ENCODE measurements around the gene ACAP2.
A peak's percentile ranks its signal among the peaks of the same experiment; 100 is the strongest.
"Not testable (repeated sequence)": the region's sequence is repeated elsewhere in the genome, so short reads cannot be mapped to it uniquely, and the experiment has no call there.

Gene ACAP2

DNA sequence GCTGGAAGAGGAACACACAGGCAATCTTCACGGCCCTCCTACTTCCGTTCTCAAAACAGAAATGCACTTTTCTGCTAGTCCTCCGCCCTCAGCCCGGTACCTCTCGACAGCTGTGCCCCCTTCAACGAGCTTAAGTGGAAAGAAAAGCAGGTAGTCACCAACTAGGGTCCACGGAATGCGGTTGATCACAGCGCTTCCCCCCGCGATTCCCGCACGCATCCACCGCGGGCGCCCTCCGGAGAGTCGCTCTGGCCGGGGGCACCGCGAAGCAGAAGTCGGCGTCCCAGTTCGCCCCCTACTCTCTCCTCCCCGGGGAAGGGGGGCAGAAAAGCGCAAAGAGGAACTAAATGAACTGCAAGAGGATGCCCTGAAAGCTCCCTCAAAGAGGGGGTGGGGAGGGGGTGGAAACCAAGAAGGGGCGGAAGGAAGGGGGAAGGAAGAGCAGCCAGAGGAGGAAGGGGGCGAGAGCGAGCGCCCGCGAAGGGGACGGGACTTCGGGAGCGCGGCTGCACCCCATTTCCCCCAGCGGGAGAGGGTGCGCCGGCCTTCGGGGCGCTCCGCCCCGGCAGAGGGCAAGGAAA, 738 bp downstream of the ACAP2 start:
- no peak for DNase-seq (ENCODE audit: low spot score)

DNA sequence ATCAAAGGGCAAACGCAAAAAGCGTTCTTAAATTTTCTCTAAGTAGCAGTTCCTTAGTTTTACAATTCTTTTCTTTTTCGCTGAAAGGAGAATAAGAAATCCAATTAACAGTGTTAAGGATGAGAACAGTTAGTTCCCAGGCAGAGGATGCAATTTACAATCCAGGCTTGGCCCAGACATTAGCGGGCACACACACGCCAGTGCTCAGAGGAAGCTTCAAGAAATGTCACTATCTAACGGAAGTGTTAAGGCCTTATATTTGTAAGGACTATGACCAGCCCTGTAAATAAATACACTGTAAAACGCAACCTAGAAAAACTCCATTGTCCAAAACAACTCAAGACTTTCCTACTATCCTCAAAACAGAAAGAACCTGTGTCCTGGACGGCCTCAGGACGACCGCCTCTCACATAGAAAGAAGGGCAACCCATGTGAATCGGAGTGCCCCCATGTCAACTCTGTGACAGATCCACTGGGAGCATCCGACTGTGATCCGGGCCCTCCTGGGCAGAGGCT, 1.3 kb downstream of the ACAP2 start:
- DNase-seq (ENCODE audit: low spot score) = peak; percentile 45

DNA sequence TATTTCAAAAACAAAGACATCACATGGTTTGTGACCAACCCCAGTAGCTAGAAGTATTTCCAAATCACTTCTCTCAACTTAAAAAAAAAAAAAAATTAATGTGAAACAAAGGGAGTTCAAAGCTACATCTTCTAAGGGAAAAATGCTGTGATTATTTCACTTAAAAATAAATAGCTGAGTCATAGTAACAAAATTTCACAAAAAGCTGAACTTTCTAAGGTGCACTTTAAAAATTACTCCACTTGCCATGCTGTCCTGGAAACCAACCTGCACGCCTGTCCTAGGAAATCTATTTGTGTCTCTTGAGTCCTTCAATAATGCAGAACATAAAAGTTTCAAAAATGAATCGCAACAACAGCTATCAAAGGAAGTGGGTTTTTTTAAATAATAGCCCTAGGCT, 1.8 kb downstream of the ACAP2 start:
- DNase-seq (ENCODE audit: low spot score) = no peak

DNA sequence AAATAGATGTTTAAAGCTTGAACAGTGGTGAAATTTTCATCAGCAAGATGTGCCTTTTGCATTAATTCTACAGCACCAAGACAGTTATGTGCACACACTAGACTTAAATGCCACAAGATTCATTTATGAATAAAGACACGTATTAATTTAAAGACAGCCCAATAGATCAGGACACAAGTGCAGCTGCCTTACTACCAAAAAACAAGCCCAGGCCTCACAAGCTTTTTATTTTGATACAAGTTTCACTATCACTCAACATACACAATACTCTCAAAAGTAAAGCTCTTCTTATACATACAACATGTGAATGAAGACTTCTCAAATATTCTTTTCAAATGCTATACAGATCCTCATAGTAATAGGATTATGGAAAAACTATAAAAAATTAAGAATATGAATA, 2.4 kb downstream of the ACAP2 start:
- DNase-seq (ENCODE audit: low spot score) = no peak

DNA sequence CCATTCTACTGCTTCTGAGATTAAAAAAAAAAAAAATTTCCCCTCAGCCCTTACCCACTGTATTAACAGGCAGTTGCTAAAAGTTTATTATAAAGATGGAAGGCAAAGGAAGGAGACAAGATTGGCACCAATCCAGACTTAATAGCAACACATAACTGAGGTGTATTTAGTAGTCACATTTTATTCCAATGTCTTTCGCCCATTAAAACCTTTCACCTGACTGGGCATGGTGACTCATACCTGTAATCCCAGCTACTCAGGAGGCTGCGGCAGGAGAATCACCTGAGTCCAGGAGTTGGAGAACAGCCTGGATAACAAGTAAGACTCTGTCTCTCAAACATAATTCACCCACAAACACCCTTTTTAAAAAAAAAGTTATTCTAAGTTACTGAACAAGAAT, 4.4 kb downstream of the ACAP2 start:
- DNase-seq (ENCODE audit: low spot score) = peak; percentile 71

DNA sequence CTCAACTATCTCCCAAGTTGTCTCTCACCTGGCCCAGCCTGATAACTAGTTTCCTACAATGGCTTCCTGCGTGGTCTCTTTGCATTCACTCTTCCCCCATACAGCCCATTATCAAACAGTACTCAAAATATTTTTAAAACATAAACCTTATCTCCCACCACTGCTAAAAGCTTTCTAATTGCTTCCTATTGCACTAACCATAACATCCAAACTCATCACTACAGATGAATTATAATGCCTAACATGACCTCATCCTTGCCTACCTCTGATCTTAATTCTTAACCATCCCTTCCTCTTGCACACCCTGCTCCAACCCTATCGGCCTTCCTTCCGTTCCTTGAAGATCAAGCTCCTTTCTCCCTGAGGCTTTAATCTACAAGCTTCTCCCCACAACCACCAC, 17.0 kb downstream of the ACAP2 start:
- DNase-seq (ENCODE audit: low spot score) = no peak

DNA sequence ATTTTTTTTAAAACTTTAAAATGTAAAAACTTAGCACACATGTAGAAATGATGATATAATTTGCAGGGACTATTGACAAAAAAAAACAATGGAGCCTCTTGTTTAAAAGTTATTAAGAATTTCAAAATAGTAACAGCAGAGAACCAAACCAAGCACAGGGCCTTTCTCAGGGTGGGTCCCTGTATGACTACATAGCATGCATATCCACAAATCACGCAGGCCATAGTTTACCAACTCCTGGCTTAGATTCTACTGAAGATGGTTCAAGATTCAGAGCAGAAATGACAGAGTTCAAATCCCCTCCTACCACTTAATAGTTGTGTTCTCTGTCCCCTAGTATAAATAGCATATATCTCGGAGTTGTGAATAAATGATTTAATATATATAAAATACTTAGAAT, 19.0 kb downstream of the ACAP2 start:
- no peak for DNase-seq (ENCODE audit: low spot score)

DNA sequence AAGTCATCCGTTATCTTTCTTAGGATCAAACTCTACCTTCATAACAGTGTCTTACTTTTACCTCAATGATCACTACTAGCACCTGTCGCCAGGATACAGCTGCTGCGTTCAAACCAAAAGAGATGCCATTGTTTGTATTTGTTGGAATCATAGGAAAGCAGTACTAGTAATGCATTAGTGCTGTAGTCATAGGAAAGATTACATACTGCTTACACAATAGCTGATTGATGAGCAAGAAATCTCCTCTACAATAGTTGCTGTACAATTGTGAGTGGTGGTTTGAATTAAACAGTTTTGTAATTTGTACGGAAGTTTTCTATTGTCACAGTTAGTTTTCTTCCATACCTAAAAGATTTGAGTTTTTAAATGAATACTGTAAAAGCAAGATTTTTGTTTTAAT, 21.4 kb downstream of the ACAP2 start:
- DNase-seq (ENCODE audit: low spot score) = no peak

DNA sequence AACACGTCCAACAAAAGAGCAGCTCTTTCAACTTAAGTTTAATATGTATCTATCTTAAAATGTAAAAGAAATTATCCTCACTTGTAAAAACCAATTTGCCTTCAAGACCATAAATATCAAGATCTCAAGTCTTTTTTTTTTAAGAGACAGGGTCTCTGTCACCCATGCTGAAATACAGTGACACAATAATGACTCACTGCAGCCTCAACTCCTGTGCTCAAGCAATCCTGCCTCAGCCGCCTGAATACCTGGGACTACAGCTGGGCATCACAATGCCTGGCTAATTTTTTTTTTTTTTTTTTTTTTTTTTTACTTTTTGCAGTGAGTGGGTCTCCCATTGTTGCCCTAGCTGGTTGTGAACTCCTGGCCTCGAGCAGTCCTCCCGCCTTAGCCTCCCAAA, 26.0 kb downstream of the ACAP2 start:
- DNase-seq (ENCODE audit: low spot score) = no peak

DNA sequence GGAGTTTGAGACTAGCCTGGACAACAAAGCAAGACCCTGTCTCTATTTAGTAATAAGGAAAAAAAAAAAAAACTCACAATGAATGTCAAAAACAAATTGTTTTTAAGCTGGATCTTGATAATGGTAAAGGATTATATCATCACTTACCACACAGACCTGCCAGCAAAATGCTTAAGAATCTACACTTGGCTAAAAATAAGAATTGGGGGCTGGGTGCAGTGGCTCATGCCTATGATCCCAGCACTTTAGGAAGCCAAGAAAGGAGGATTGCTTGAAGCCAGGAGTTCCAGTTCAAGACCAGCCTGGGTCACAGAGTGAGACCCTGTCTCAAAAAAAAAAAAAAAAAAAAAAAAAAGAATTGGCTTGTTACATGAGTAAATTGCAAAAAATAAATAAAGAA, 31.0 kb downstream of the ACAP2 start:
- DNase-seq (ENCODE audit: low spot score) = no peak

DNA sequence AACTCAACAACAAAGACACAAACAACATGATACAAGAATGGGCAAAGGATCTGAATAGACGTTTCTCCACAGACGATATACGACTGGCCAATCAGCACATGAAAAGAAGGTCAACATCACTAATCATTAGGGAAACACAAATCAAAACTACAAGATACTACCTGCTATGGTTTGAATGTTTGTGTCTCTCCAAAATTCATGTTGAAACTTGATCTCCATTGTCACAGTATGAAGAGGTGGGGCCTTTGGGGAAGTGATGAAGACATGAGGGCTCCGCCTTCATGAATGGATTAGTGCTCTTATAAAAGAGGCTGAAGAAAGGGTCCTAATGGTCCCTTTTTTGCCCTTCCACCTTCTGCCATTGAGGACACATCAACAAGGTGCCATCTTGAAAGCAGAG, 32.3 kb downstream of the ACAP2 start:
- DNase-seq (ENCODE audit: low spot score) = no peak

DNA sequence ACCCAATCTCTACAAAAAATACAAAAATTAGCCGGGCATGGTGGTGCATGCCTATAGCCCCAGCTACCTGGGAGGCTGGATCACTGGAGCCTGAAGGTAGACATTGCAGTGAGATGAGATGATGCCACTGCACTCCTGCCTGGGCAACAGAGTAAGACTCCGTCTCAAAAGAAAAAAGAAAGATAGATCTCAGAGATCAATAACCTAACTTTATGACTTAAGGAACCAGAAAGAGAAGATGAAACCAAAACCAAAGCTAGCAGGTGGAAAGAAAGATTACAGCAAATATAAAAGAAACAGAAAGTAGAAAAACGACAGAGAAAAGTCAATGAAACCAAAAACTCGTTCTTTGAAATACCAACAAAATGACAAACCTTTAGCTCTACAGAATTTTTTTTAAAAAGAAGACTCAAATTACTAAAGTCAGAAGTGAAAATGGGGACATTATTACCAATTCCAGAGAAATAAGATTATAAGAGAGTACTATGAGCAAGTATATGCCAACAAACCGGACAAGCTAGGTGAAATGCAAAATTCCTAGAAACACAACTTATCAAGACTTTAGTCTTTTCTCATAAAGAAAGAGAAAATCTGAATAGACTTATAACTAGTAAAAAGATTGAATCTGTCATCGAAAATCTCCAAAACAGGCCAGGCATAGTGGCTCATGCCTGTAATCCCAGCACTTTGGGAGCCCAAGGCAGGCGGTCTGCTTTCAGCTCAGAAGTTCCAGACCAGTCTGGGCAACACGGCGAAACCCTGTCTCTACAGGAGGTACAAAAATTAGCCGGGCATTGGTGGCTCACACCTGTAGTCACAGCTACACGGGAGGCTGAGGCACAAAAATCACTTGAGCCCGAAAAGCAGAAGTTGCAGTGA, 35.0 kb downstream of the ACAP2 start:
- DNase-seq (ENCODE audit: low spot score) = no peak

DNA sequence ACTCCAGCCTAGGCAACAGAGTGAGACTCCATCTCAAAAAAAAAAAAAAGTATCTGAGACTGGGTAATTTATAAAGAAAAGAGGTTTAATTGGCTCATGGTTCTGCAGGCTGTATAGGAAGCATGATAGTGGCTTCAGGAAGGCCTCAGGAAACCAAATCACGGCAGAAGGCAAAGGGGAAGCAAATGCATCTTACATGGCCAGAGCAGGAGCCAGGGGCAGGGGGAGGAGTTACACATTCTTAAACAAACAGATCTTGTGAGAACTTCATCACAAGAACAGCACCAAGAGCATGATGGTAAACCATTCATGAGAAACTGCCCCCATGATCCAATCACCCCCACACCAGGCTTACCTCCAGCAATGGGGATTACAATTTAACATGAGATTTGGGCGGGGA, 37.2 kb downstream of the ACAP2 start:
- DNase-seq (ENCODE audit: low spot score) = no peak

DNA sequence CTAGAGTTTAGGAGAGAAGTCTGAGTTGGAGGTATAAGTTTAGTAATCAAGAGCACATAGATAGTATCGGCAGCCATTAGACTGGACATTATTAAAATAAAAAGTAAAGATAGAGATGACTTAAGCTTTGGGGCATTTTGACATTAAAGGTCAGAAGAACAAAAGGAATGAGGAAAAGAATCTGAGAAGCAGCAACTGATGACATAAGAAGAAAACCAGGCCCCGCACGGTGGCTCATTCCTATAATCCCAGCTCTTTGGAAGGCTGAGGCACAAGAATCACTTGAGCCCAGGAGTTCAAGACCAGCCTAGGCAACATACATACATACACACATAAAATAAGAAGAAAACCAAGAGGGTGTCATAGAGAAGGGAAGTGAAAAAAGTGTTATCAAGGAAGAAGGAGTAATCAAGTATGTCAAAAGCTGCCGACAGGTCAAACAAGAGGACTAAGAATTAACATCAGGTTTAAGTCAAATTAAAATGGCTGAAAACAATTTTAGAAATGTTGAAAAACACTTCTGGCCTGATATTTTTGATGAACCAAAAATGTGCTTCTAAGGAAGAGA, 38.9 kb downstream of the ACAP2 start:
- DNase-seq (ENCODE audit: low spot score) = no peak

DNA sequence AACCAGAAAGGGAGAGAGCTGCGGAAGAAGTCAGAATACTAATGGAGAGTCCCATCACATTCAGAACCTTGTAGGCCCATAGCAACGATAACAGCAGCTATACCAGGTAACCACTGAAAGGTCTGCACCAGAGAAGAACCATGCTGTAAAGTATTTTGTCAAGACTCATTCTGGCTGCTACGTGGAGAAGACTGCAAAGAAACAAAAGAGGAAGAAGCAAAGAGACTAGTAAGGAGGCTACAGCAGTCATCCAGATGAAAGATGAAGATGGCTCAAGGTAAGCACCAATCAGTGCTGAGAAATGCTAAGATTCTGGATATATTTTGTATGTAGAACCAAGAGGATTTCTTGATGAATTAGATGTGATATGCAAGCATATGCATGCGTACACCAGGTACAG, 39.6 kb downstream of the ACAP2 start:
- no peak for DNase-seq (ENCODE audit: low spot score)

DNA sequence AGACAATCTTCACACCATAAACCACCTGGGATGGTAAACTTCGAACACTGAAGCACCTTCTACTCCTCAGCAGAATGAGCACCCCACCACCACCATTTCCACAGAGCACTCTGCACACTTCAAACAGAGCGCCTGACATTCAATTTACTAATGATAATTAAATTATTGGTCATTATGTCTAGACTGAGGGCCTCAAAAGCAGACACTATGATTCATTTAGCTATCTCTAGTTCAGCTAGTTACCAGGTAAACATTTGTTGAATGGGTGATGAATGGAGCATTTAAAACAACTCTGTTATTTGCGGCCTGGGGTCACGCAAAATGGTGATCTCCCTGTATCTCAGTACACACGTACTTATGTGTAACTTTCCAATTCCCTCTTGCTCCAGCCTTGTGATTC, 40.9 kb downstream of the ACAP2 start:
- no peak for DNase-seq (ENCODE audit: low spot score)

DNA sequence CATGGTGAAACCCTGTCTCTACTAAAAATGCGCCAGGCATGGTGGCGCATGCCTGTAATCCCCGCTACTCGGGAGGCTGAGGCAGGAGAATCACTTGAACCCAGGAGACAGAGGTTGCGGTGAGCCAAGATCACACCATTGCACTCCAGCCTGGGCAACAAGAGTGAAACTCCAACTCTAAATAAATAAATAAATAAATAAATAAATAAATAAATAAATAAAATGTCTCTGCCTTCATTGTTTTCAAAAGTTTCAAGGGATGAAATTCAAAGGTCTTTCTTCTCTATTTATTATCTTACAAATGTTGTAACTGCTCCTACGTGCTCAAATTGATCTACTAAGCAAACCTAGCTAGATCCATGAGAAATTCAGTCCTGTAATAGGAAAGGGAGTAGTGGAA, 44.4 kb downstream of the ACAP2 start:
- DNase-seq (ENCODE audit: low spot score) = not testable (repeated sequence)

DNA sequence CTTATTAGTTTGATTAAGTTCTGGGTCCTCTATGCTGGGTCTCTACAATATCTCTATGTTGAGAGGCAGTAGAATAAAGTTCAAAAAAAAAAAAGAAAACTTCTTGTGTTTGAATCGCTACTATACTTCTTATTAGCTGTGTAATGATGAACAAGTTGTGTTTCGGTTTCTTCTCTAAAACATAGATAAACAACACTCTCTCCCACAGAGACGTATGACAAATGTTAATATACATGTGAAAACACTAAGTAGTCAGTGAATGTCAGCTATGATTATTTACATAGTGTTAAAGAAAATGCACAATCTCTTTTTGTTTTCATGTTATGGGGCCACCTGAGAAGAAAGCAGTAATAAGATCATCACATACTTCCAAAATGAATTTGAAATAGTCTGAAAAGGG, 45.3 kb downstream of the ACAP2 start:
- DNase-seq (ENCODE audit: low spot score) = no peak

DNA sequence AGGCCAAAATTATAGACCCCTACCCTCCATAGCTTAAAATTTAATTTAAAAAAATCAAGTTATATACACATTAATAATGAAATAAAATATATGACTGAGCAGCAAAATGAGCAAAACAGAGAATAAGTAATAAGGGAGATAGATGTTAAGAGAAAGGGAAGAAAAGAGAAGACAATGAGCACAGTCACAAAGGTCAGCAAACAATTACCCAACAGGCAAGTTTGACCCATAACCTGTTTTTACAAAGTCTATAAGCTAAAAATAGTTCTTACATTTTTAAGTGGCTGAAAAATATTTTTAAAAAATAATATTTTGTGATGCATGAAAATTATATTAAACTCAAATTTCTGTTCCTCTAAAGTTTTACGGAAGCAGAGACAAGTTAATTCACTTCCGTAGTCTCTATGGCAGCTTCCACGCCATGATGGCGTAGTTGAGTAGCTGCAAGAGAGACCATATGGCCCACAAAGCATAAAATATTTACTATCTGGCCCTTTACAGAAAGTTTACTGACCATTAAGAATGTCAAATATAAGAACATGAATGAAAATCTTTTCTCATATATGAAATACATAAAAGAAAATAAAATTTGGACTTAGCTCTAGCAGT, 47.5 kb downstream of the ACAP2 start:
- DNase-seq (ENCODE audit: low spot score) = no peak

DNA sequence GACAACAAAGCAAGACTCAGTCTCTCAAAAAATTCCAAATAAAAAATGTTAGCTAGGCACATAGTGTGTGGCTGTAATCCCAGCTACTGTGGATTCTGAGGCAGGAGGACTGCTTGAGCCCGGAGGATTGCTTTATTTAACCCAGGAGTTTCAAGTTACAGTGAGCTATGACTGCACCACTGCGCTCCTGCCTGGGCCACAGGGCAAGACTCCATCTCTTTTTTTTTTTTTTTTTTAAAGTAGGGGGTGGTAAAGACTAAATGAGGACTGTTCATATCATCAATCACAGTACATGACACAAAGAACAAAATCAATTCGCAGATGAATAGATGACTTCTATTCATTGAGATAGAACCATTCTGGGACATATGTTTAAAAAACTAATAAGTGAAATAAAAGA, 48.1 kb downstream of the ACAP2 start:
- no peak for DNase-seq (ENCODE audit: low spot score)

DNA sequence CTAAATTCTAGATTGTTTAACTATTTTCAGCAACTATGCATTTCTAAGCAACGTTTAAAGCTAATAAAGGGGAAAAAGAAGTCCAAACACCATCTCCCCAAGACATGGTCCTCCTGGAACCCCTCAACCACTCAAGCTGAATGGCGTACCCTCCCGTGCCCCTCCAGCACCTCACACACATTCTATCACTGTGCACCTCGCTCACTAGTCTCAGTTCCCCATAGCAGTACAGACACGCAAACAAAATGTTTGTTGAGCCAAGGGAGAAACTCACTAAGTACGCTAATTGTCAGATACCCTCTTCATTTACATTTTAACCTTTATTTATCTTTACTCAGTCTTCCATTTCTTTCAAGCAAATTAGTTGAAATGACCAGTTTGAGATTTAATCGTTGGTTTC, 48.8 kb downstream of the ACAP2 start:
- no peak for DNase-seq (ENCODE audit: low spot score)

DNA sequence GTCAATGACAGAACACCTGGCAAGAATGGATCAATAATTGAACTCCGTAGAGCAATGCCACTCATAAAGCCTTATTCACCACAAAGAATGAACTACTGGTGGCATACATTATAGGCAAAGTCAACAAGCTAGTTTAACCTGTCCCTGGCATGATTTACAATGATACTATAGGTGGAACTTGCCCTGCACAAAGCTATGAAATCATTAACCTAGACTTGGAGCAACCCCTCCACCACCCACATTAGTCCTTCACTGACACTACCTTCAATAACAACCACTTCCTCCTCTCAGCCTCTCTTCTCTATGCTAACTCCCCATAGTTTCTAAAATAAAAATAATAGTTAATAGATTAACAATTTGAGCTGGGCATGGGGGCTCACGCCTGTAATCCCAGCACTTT, 54.4 kb downstream of the ACAP2 start:
- DNase-seq (ENCODE audit: low spot score) = peak; percentile 20

DNA sequence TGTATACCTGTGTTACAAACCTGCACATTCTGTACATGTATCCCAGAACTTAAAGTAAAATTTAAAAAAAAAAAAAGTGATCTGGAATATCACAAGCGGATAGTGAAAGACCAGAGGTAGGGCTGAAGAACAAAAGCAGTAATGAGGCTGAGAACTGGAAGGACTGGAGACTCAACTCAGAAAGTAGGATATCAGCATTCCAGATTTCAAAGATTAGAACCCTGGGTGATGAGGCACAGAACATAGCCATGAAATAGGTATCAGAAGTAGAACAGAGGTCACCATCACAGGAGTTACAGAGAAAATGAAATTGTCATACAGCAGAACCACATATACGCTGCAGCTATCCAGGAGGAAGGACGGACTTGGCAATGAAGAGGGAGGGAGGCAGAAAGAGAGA, 56.1 kb downstream of the ACAP2 start:
- DNase-seq (ENCODE audit: low spot score) = no peak
